GM06990 (cell line): Measurements from ENCODE around the gene AGBL4.
A peak's percentile ranks its signal among the peaks of the same experiment; 100 is the strongest.

ENCODE experiments used
- DNase-seq: peaks from one replicate; pipeline ENCODE4 v3.0.0-alpha.2; 2011; ENCODE audit not compliant: insufficient read length; ENCODE audit errors: extremely low read depth
- H3K27me3 ChIP-seq: replicated peaks from 2 replicates; pipeline ENCODE4 v1.6.0; 2011; ENCODE audit warnings: low read length; ENCODE audit not compliant: control insufficient read depth, insufficient read depth
- H3K36me3 ChIP-seq: 2 replicates; pipeline ENCODE4 v1.5.1; 2011; ENCODE audit warnings: low read length; ENCODE audit not compliant: control insufficient read depth, insufficient read depth
- H3K4me3 ChIP-seq: replicated peaks from 2 replicates; pipeline ENCODE4 v1.5.1; 2011; ENCODE audit warnings: low read depth, mild to moderate bottlenecking, control low read depth, low read length
- CTCF ChIP-seq: IDR thresholded peaks from 2 replicates; pipeline ENCODE4 v1.5.1; 2011; ENCODE audit warnings: low read length, control low read depth, mild to moderate bottlenecking, inconsistent platforms; ENCODE audit not compliant: insufficient read depth, poor library complexity, severe bottlenecking

Gene AGBL4

DNA sequence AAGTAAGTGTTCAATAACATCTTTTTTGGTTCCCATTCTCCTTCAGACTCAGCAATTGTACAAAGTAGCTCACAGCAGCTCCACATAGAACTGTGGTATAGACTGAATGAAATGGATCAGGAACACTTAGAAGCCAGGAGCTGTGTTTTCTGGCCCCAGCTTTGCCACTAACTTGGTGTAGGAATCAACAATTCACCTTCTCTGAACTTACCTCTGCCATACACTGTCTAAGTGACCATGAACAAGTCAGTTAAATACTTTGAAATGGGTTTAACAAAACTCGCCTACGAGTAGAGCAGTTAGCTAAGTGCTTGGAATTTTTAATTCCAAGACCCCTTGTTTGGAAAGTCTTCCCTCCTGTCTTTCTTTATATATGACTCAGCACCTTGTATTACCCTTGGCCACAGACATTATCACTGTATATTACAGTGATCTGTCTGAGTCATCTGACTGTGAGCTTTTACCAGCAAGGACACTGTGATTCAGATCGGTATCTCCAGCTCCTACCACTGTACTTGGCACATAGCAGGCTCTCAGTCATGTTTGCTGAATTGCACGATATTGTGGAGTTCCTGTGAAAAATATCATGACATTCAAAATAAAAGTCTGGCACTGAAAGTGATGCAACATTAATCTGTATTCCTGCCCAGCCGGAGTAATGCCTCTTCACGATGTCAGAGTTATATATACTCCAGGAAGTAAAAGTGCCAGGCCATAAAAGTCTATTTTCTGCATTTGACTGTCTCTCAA lies 1145.4 kb downstream of the AGBL4 start:
- Histone ChIP-seq H3K4me3 (no peak overlapping the region), H3K36me3 (no peaks in the 10 kb centered on the region), H3K27me3 (no peaks in the 10 kb centered on the region)
- TF ChIP-seq CTCF = no peak
- DNase-seq = no peak

GRCh38 chr1:48876330-48876785 lies 1147.4 kb downstream of the AGBL4 start:
- Histone ChIP-seq H3K36me3 (no peaks in the 10 kb centered on the region), H3K27me3 (no peaks in the 10 kb centered on the region), H3K4me3 (no peak overlapping the region)
- no peak for DNase-seq
- no peak for TF ChIP-seq CTCF

DNA sequence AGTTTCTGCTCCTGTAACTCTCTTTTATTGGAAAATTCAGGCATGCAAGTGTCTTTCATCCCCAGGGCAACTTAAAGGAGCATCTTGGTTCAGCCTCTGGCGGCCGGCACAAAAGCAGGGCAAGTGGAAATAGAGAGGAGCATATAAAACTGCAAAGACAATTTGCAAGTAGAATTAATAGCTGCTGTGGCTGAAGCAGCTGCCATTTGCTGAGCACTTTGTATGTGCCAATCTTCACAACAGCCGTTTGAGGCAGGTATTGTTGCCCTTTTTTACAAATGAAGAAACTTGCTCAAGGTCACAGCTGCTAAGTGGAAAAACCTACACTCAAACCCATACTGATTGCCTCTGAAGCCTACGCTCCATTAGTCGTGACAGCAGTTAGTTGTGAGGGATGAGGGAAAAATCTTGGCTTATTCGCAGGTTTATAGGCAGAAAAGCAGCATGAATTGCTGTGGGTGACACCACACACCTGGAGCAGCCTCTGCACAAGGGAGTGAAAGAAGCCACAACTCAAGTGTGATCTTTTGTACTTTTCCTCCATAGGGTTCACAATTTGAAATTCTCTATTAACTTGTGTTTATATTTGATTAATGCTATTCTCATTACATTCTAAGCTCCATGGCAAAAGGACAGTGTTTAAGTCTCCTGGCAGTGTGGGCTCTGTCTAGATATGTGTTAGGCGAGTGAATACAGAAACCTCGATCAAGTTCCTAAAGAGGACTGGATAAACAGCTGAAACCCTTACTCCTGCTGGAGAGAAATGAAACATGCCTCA lies 1148.0 kb downstream of the AGBL4 start:
- H3K4me3 ChIP-seq = no peak overlapping the region
- H3K36me3 ChIP-seq = no peaks in the 10 kb centered on the region
- DNase-seq = no peak
- no peak for TF ChIP-seq CTCF
- no peaks in the 10 kb centered on the region for H3K27me3 ChIP-seq

GRCh38 chr1:48873944-48874343 lies 1149.8 kb downstream of the AGBL4 start:
- Histone ChIP-seq H3K4me3 (no peak overlapping the region), H3K36me3 (no peaks in the 10 kb centered on the region), H3K27me3 (no peaks in the 10 kb centered on the region)
- DNase-seq = no peak
- no peak for TF ChIP-seq CTCF

GRCh38 chr1:48870596-48870995 lies 1153.2 kb downstream of the AGBL4 start:
- no peak for DNase-seq
- Histone ChIP-seq H3K4me3 (no peak overlapping the region), H3K27me3 (no peaks in the 10 kb centered on the region), H3K36me3 (no peaks in the 10 kb centered on the region)
- TF ChIP-seq CTCF = peak; percentile 78
